ENCODE results near the gene LRRC63.

Gene LRRC63

DNA sequence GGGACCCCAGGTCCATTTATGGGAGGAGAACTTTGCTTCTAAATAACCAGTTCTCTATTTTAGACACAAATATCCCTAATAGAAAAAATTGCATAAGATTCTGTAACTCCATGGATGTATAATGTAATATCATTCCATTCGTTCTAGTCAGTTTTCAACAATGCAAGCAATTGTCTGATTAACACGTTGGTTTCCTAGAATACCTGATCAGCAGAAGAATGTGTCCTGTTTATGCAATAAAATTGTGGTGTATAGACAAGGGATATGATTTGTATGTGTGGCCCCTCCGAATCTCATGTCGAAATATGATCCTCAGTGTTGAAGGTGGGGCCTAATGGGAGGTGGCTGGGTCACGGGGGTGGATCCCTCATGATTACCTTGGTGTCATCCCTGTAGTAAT is 113.2 kb downstream of the LRRC63 start:
- ChIA-PET CTCF (interaction anchor here (1.3 kb wide), 1 partner anchor 10 kb away, joined by 4 read pairs; no protein-coding TSS in a partner anchor), POLR2A (no interaction called here)
- TF ChIP-seq, protein P1, sequence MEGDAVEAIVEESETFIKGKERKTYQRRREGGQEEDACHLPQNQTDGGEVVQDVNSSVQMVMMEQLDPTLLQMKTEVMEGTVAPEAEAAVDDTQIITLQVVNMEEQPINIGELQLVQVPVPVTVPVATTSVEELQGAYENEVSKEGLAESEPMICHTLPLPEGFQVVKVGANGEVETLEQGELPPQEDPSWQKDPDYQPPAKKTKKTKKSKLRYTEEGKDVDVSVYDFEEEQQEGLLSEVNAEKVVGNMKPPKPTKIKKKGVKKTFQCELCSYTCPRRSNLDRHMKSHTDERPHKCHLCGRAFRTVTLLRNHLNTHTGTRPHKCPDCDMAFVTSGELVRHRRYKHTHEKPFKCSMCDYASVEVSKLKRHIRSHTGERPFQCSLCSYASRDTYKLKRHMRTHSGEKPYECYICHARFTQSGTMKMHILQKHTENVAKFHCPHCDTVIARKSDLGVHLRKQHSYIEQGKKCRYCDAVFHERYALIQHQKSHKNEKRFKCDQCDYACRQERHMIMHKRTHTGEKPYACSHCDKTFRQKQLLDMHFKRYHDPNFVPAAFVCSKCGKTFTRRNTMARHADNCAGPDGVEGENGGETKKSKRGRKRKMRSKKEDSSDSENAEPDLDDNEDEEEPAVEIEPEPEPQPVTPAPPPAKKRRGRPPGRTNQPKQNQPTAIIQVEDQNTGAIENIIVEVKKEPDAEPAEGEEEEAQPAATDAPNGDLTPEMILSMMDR (IDR thresholded peaks at IDR 0.05; ENCODE audit: control extremely low read depth, extremely low read depth, low read depth, missing control alignments), result no peak
- no peak for DNase-seq (ENCODE audit: extremely low spot score)

Measured in GM10248 (cell line).